ENCODE results near the gene PREX1. TPM values are rescaled to one million over a fixed set of nuclear protein-coding genes. Genes with fewer than 3 reads are reported as not detected.
A peak's percentile ranks its signal among the peaks of the same experiment; 100 is the strongest.

The PREX1 gene
- total and polyA plus RNA-seq, 7 experiments from 2014 or later, result 2.9 to 143 (median 48.6) TPM

DNA sequence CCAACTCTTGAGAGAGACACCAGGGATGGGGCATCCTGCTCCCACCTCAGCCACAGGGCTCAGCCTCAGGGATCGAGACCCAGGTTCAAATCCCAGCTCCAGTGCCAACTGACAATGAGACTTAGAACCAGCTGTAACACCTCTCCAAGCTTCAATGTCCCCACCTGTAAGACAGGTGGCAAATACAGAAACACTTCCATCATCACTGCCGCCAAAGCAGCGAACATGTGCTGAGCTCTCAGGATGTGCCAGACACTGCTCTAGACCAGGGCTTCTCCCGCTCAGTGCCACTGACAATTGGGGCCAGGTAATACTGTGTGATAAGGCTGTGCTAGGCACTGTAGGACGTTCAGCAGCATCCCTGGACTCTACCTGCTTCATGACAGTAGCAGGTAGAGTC lies 22.1 kb downstream of the PREX1 start:
- H3K27ac ChIP-seq (ENCODE audit: low read depth, low read length), result no peak overlapping the region
- ATAC-seq, result no peak
- intact Hi-C loops (cut with micrococcal nuclease), result no loop called here
- peaks cover 0 to 3% (median 0%) of the 10 kb centered on the region in 3 experiments for H3K9me3 ChIP-seq (ENCODE audit: control insufficient read depth in 2 of 3, low read length in 3 of 3)
- Mint-ChIP-seq H3K4me3 (no peak overlapping the region), H3K27me3 (no peaks in the 10 kb centered on the region), H3K36me3 (peaks cover 9 to 54% (median 11%) of the 10 kb centered on the region in 5 donors), H3K27ac (no peak overlapping the region), H3K4me1 (peaks cover 0 to 55% (median 13%) of the 10 kb centered on the region in 7 donors), H3K9me3 (peaks cover 0 to 17% (median 9%) of the 10 kb centered on the region in 11 donors)
- ChIA-PET POLR2A (no interaction called here), CTCF (no interaction called here)
- H3K27me3 ChIP-seq (ENCODE audit: control insufficient read depth in 2 of 2, insufficient read depth in 2 of 2, low read length in 2 of 2), result no peaks in the 10 kb centered on the region
- H3K4me3 ChIP-seq (ENCODE audit: low read length), result no peak overlapping the region
- DNase-seq, result peak in 1 of 9 donors; percentile 1
- no peaks in the 10 kb centered on the region for H3K36me3 ChIP-seq (ENCODE audit: control insufficient read depth in 2 of 3, insufficient read depth in 3 of 3, low read length in 3 of 3)
- peaks cover 9 to 61% of the 10 kb centered on the region in 2 donors for H3K4me1 ChIP-seq (ENCODE audit: control insufficient read depth in 2 of 2, insufficient read depth in 2 of 2, low read length in 2 of 2)

DNA sequence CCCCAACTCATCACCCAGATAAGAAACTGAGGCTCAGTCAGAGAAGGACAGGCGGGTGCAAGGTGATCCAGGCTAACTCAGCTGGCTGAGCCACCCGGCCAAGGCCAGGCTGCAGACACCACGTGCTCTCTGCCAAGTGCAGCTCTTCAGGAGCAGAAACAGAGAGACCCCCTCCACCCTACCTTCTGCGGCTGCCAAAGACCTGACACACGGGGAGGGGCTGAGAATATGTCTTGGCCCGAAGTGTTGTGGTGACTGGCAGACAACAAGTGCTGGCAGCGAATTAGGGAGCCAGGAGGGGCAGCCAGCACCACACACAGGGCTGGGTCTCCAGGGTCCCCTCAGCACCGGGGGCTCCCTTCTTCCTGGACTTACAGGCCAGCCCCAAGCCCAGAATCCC lies 22.5 kb downstream of the PREX1 start:
- Histone ChIP-seq H3K27me3 (ENCODE audit: control insufficient read depth in 2 of 2, insufficient read depth in 2 of 2, low read length in 2 of 2) (no peaks in the 10 kb centered on the region), H3K4me3 (ENCODE audit: low read length) (no peak overlapping the region), H3K9me3 (ENCODE audit: control insufficient read depth in 2 of 3, low read length in 3 of 3) (peaks cover 0 to 3% (median 0%) of the 10 kb centered on the region in 3 experiments), H3K36me3 (ENCODE audit: control insufficient read depth in 2 of 3, insufficient read depth in 3 of 3, low read length in 3 of 3) (no peaks in the 10 kb centered on the region), H3K4me1 (ENCODE audit: control insufficient read depth in 2 of 2, insufficient read depth in 2 of 2, low read length in 2 of 2) (peaks cover 9 to 65% of the 10 kb centered on the region in 2 donors), H3K27ac (ENCODE audit: low read depth, low read length) (no peak overlapping the region)
- intact Hi-C loops (cut with micrococcal nuclease), result no loop called here
- Mint-ChIP-seq H3K27me3 (no peaks in the 10 kb centered on the region), H3K9me3 (peaks cover 0 to 17% (median 9%) of the 10 kb centered on the region in 11 donors), H3K36me3 (peaks cover 9 to 54% (median 11%) of the 10 kb centered on the region in 5 donors), H3K27ac (no peak overlapping the region), H3K4me3 (no peak overlapping the region), H3K4me1 (peaks cover 0 to 59% (median 13%) of the 10 kb centered on the region in 7 donors)
- ChIA-PET POLR2A (no interaction called here), CTCF (no interaction called here)
- ATAC-seq (no peak), DNase-seq (peak in 1 of 9 donors; percentile 2)

DNA sequence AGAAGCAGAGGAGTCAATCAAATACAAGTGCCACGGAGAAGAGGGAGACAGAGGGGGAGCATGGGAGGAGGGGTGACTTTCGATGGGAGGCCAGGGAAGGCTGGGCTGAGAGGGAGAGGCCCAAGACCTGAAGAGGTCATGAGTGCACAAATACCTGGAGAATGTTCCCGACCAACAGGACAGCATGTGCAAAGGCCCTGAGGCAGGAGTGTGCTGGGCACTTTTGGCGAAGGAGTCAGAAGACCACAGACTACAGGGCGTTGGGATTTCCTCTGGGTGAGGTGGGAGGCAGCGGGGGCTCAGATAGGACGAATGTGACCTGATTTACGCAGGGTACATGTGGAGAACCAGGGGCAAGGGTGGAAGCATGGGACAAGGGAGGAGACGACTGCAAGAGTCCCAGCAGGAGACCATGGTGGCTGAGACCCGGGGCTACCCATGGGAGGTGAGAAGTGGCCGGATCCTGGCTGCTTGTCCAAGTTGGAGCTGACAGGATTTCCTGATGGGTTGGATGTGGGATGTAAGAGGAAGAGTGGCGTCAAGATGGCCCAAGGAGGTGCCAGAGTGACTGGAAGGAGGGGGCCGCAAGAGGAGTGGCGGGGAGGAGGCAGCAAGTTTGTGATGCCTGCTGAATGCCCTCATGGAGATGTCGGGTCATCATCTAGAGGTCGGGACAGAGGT lies 23.4 kb downstream of the PREX1 start:
- POLR2A ChIA-PET, result no interaction called here
- Mint-ChIP-seq H3K9me3 (peaks cover 0 to 17% (median 9%) of the 10 kb centered on the region in 11 donors), H3K27ac (peak overlapping the region in 1 of 9 donors; percentile 46), H3K4me1 (peaks cover 0 to 51% (median 13%) of the 10 kb centered on the region in 7 donors), H3K36me3 (peaks cover 9 to 51% (median 11%) of the 10 kb centered on the region in 5 donors), H3K4me3 (no peak overlapping the region), H3K27me3 (no peaks in the 10 kb centered on the region)
- Histone ChIP-seq H3K4me1 (ENCODE audit: control insufficient read depth in 2 of 2, insufficient read depth in 2 of 2, low read length in 2 of 2) (peaks cover under 1 to 66% of the 10 kb centered on the region in 2 donors), H3K36me3 (ENCODE audit: control insufficient read depth in 2 of 3, insufficient read depth in 3 of 3, low read length in 3 of 3) (no peaks in the 10 kb centered on the region), H3K27ac (ENCODE audit: low read depth, low read length) (no peak overlapping the region), H3K9me3 (ENCODE audit: control insufficient read depth in 2 of 3, low read length in 3 of 3) (peaks cover 0 to 3% (median 0%) of the 10 kb centered on the region in 3 experiments), H3K27me3 (ENCODE audit: control insufficient read depth in 2 of 2, insufficient read depth in 2 of 2, low read length in 2 of 2) (no peaks in the 10 kb centered on the region), H3K4me3 (ENCODE audit: low read length) (no peak overlapping the region)
- intact Hi-C loops (cut with micrococcal nuclease), result no loop called here
- CTCF ChIA-PET, result no interaction called here
- ATAC-seq, result no peak
- DNase-seq, result peak in 1 of 9 donors; percentile 3

DNA sequence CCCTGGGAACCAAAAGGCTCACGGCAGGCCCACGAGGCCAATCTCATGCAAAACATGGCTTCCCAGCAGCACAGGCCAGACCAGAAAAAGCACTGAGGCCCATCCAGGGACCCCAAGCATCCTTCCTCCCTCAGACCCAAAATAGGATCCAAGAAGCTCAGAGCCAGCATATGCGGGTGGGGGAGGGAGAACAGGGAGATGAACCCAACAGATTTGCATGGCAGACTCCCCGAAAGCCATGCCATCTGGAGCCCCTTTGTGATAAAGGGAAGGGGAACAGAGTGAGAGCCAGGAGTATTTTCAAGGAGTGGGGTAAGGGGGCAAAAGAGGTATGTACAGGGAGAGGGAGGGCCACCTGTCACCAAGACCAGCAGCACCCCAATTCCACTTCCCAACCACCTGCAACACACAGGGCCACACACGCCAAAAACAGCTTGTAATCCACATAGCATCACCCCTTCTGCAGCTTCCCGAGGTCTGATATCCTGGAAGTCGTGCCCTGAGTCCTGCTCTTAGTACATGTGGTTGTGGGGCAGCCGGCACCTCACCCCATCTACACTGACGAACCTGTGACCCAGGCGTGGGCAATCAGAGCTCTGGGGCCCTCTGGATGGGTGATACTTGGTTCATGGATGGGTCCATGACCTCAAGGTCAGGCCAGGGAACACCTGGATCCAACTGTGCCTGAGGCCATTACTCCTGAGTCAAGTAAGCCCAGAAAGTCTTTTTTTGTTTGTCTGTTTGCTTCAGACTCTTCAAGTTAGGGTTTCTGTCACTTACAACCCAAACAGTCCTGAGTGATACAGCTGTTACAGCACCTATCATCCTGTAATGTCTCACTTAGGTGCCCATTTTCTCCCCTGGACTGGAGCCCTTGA lies 24.4 kb downstream of the PREX1 start:
- Histone ChIP-seq H3K4me1 (ENCODE audit: control insufficient read depth in 2 of 2, insufficient read depth in 2 of 2, low read length in 2 of 2) (peaks cover 0 to 66% of the 10 kb centered on the region in 2 donors), H3K9me3 (ENCODE audit: control insufficient read depth in 2 of 3, low read length in 3 of 3) (peaks cover 0 to 3% (median 0%) of the 10 kb centered on the region in 3 experiments), H3K36me3 (ENCODE audit: control insufficient read depth in 2 of 3, insufficient read depth in 3 of 3, low read length in 3 of 3) (no peaks in the 10 kb centered on the region), H3K27me3 (ENCODE audit: control insufficient read depth in 2 of 2, insufficient read depth in 2 of 2, low read length in 2 of 2) (no peaks in the 10 kb centered on the region), H3K27ac (ENCODE audit: low read depth, low read length) (no peak overlapping the region), H3K4me3 (ENCODE audit: low read length) (no peak overlapping the region)
- CTCF ChIA-PET, result interaction anchor here (1.4 kb wide), 1 partner anchor 11 kb away, joined by 3 read pairs; no protein-coding TSS in a partner anchor
- intact Hi-C loops (cut with micrococcal nuclease), result no loop called here
- Mint-ChIP-seq H3K4me3 (no peak overlapping the region), H3K9me3 (peaks cover 0 to 16% (median 9%) of the 10 kb centered on the region in 11 donors), H3K36me3 (peaks cover 9 to 43% (median 11%) of the 10 kb centered on the region in 5 donors), H3K4me1 (peaks cover 0 to 49% (median 13%) of the 10 kb centered on the region in 7 donors), H3K27ac (no peak overlapping the region), H3K27me3 (no peaks in the 10 kb centered on the region)
- DNase-seq (peak in 1 of 9 donors; percentile 1), ATAC-seq (no peak)
- POLR2A ChIA-PET, result no interaction called here

DNA sequence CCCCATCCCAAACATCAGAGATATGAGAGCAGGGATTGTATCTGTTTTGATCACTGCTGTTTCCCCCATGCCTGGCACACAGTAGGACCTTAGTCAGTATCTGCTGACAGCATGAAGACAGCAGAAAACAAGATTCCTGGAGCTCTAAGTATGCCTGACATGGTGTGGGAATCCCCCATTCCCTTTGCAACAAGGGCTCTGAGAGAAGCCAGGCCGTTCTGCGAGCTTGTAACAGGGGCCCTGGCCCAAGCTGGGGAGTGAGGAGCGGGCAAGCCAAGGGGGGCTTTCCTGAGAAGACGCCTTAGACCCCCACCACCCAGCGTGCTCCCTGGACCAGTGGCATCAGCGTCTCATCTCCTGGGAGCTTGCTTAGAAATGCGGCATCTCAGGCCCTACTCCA lies 25.2 kb downstream of the PREX1 start:
- Mint-ChIP-seq H3K9me3 (peaks cover 0 to 16% (median 9%) of the 10 kb centered on the region in 11 donors), H3K27me3 (no peaks in the 10 kb centered on the region), H3K4me1 (peaks cover 4 to 57% (median 20%) of the 10 kb centered on the region in 7 donors), H3K4me3 (no peak overlapping the region), H3K27ac (peak overlapping the region in 2 of 9 donors; percentile 18 to 46), H3K36me3 (peaks cover 9 to 37% (median 11%) of the 10 kb centered on the region in 5 donors)
- peak in 1 of 9 donors; percentile 5 for DNase-seq
- intact Hi-C loops (cut with micrococcal nuclease), result no loop called here
- no peaks in the 10 kb centered on the region for H3K36me3 ChIP-seq (ENCODE audit: control insufficient read depth in 2 of 3, insufficient read depth in 3 of 3, low read length in 3 of 3)
- no peak overlapping the region for H3K27ac ChIP-seq (ENCODE audit: low read depth, low read length)
- peaks cover 0 to 66% of the 10 kb centered on the region in 2 donors for H3K4me1 ChIP-seq (ENCODE audit: control insufficient read depth in 2 of 2, insufficient read depth in 2 of 2, low read length in 2 of 2)
- H3K4me3 ChIP-seq (ENCODE audit: low read length), result no peak overlapping the region
- no peak for ATAC-seq
- H3K9me3 ChIP-seq (ENCODE audit: control insufficient read depth in 2 of 3, low read length in 3 of 3), result peaks cover 0 to 3% (median 0%) of the 10 kb centered on the region in 3 experiments
- POLR2A ChIA-PET, result no interaction called here
- H3K27me3 ChIP-seq (ENCODE audit: control insufficient read depth in 2 of 2, insufficient read depth in 2 of 2, low read length in 2 of 2), result no peaks in the 10 kb centered on the region
- CTCF ChIA-PET, result interaction anchor here (1.4 kb wide), 1 partner anchor 11 kb away, joined by 3 read pairs; no protein-coding TSS in a partner anchor

DNA sequence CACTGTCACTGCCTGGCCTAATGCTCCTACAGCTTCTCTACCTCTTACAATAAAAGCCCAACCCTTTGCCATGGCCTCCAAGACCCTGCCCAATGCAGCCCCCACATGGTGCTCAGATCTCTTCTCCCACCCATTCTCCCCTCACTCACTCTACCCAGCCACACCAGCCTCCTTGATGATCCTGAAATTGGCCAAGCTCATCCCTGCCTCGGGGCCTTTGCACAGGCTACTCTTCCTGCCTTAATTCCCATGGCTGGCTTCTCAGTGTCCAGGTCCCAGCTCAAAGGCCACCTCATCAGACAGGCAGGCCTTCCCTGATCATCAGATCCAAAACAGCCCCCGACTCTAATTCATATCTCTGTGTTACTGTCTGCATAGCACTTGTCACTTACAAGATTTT lies 25.6 kb downstream of the PREX1 start:
- Histone ChIP-seq H3K4me1 (ENCODE audit: control insufficient read depth in 2 of 2, insufficient read depth in 2 of 2, low read length in 2 of 2) (peaks cover 0 to 70% of the 10 kb centered on the region in 2 donors), H3K36me3 (ENCODE audit: control insufficient read depth in 2 of 3, insufficient read depth in 3 of 3, low read length in 3 of 3) (no peaks in the 10 kb centered on the region), H3K4me3 (ENCODE audit: low read length) (no peak overlapping the region), H3K27ac (ENCODE audit: low read depth, low read length) (no peak overlapping the region), H3K9me3 (ENCODE audit: control insufficient read depth in 2 of 3, low read length in 3 of 3) (peaks cover 0 to 3% (median 0%) of the 10 kb centered on the region in 3 experiments), H3K27me3 (ENCODE audit: control insufficient read depth in 2 of 2, insufficient read depth in 2 of 2, low read length in 2 of 2) (no peaks in the 10 kb centered on the region)
- peaks cover 8 to 33% (median 10%) of the 10 kb centered on the region in 5 donors for H3K36me3 Mint-ChIP-seq
- intact Hi-C loops (cut with micrococcal nuclease), result no loop called here
- H3K27me3 Mint-ChIP-seq, result no peaks in the 10 kb centered on the region
- peak overlapping the region in 2 of 9 donors; percentile 18 to 46 for H3K27ac Mint-ChIP-seq
- no peak for ATAC-seq
- POLR2A ChIA-PET, result no interaction called here
- peaks cover 0 to 13% (median 7%) of the 10 kb centered on the region in 11 donors for H3K9me3 Mint-ChIP-seq
- CTCF ChIA-PET, result no interaction called here
- H3K4me1 Mint-ChIP-seq, result peaks cover 4 to 61% (median 22%) of the 10 kb centered on the region in 7 donors
- no peak overlapping the region for H3K4me3 Mint-ChIP-seq
- peak in 1 of 9 donors; percentile 0 for DNase-seq
